HEK293 (cell line): ENCODE data around the gene PLXND1.
"Not testable (repeated sequence)": the region's sequence is repeated elsewhere in the genome, so short reads cannot be mapped to it uniquely, and the experiment has no call there.

Source experiments
- CTCF ChIA-PET: fragments of 350-600 bp; formaldehyde crosslinking; extraction: SDS; loops from one replicate; lab custom pipeline; 2021; ENCODE audit warnings: antibody characterized with exemption; lab: Yijun Ruan, JAX
- POLR2A ChIA-PET: fragments of 300-600 bp; formaldehyde crosslinking; extraction: SDS; loops from one replicate; lab custom pipeline; 2020; ENCODE audit warnings: antibody characterized with exemption, inconsistent platforms; lab: Yijun Ruan, JAX
- H3K27ac ChIP-seq: fragments of 200-500 bp; sonication (Bioruptor generic); 2 replicates; pipeline ENCODE4 v1.5.1; 2014; ENCODE audit warnings: low read depth, low read length, control low read depth, inconsistent platforms; ENCODE audit errors: extremely low read depth
- H3K36me3 ChIP-seq, 2 experiments: fragments of 200-500 bp in 1 of 2; sonication (Bioruptor generic) in 1 of 2; 1 replicate in 1 of 2; 2 replicates in 1 of 2; pipeline ENCODE4 v1.5.1; 2014 to 2017; ENCODE audit warnings: inconsistent platforms in 2 of 2, low read length in 2 of 2; ENCODE audit not compliant: control insufficient read depth in 2 of 2, insufficient read depth in 1 of 2
- H3K4me1 ChIP-seq: fragments of 200-500 bp; sonication (Bioruptor generic); 2 replicates; pipeline ENCODE4 v1.5.1; 2014; ENCODE audit warnings: mild to moderate bottlenecking, low read length, inconsistent platforms; ENCODE audit not compliant: control insufficient read depth, insufficient read depth
- H3K4me3 ChIP-seq: 2 replicates; pipeline ENCODE4 v1.5.1; 2011; ENCODE audit warnings: low read depth, mild to moderate bottlenecking, control low read depth, low read length, moderate library complexity
- H3K9me3 ChIP-seq: fragments of 200-500 bp; sonication (Bioruptor generic); 2 replicates; pipeline ENCODE4 v1.5.1; 2014; ENCODE audit warnings: low read depth, low read length, inconsistent platforms; ENCODE audit not compliant: control insufficient read depth, insufficient read depth
- OVOL3 ChIP-seq: fragments of 450-650 bp; formaldehyde crosslinking; IDR thresholded peaks from 2 replicates; pipeline ENCODE4 v1.5.1; 2016; ENCODE audit warnings: missing biosample characterization, missing genetic modification characterization
- TCF7L2 ChIP-seq: IDR thresholded peaks from 2 replicates; pipeline ENCODE4 v1.6.1; 2011; ENCODE audit warnings: low read depth, mild to moderate bottlenecking, inconsistent platforms, low read length, moderate library complexity, borderline replicate concordance
- ZBTB21 ChIP-seq: fragments of 450-650 bp; formaldehyde crosslinking; IDR thresholded peaks from 2 replicates; pipeline ENCODE4 v1.5.1; 2017; ENCODE audit warnings: missing biosample characterization, missing genetic modification characterization
- ZBTB8A ChIP-seq: fragments of 450-650 bp; formaldehyde crosslinking; IDR thresholded peaks from 2 replicates; pipeline ENCODE4 v1.5.1; 2016; ENCODE audit warnings: missing biosample characterization, missing genetic modification characterization
- ZFP3 ChIP-seq: fragments of 450-650 bp; formaldehyde crosslinking; IDR thresholded peaks from 2 replicates; pipeline ENCODE4 v1.5.1; 2016; ENCODE audit warnings: low read depth, missing biosample characterization, missing genetic modification characterization
- ZNF121 ChIP-seq: fragments of 450-650 bp; formaldehyde crosslinking; IDR thresholded peaks from 2 replicates; pipeline ENCODE4 v1.5.1; 2016; ENCODE audit warnings: missing biosample characterization, missing genetic modification characterization
- ZNF184 ChIP-seq: fragments of 450-650 bp; IDR thresholded peaks from 2 replicates; pipeline ENCODE4 v1.5.1; 2018; ENCODE audit warnings: missing biosample characterization, mild to moderate bottlenecking, missing genetic modification characterization
- ZNF239 ChIP-seq: fragments of 450-650 bp; formaldehyde crosslinking; IDR thresholded peaks from 2 replicates; pipeline ENCODE4 v1.5.1; 2016; ENCODE audit warnings: missing biosample characterization, missing genetic modification characterization
- ZSCAN30 ChIP-seq: fragments of 450-650 bp; IDR thresholded peaks from 2 replicates; pipeline ENCODE4 v1.5.1; 2018; ENCODE audit warnings: missing biosample characterization, mild to moderate bottlenecking, missing genetic modification characterization, moderate library complexity
- TF ChIP-seq, protein P1 (sequence below): fragments of 450-650 bp; formaldehyde crosslinking; IDR thresholded peaks from 2 replicates; pipeline ENCODE4 v1.5.1; 2017; ENCODE audit warnings: missing biosample characterization, missing genetic modification characterization
- TF ChIP-seq, protein P2 (sequence below): fragments of 450-650 bp; formaldehyde crosslinking; IDR thresholded peaks from 2 replicates; pipeline ENCODE4 v1.5.1; 2016; ENCODE audit warnings: missing biosample characterization, missing genetic modification characterization
- TF ChIP-seq, protein P3 (sequence below): fragments of 450-650 bp; formaldehyde crosslinking; optimal IDR thresholded peaks from 2 replicates; pipeline ENCODE3; 2016; ENCODE audit warnings: missing biosample characterization, mild to moderate bottlenecking, missing genetic modification characterization
- TF ChIP-seq, protein P4 (sequence below): fragments of 450-650 bp; formaldehyde crosslinking; IDR thresholded peaks from 2 replicates; pipeline ENCODE4 v1.5.0; 2017; ENCODE audit warnings: missing biosample characterization, missing genetic modification characterization, borderline replicate concordance
- TF ChIP-seq, protein P5 (sequence below): fragments of 450-650 bp; formaldehyde crosslinking; IDR thresholded peaks from 2 replicates; pipeline ENCODE4 v1.5.1; 2016; ENCODE audit warnings: missing biosample characterization, missing genetic modification characterization

Gene PLXND1

DNA sequence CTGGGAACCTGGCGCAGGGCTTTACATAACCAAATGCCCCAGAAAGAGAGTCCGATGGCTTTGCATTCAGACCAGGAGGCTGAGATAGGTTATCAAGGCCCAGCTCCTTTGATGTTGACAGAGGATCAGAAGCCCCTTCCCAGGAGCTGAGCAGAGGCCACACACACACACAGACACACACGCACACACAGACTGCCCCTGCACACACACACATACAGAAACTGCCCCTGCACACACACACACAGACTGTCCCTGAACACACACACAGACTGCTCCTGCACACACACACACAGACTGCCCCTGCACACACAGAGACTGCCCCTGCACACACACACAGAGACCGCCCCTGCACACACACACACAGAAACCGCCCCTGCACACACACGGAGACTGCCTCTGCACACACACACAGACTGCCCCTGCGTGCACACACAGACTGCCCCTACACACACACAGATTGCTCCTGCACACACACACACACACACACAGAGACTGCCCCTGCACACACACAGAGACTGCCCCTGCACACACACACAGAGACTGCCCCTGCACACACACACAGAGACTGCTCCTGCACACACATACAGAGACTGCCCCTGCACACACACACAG is 90.5 kb downstream of the PLXND1 start:
- TF ChIP-seq, protein P1, sequence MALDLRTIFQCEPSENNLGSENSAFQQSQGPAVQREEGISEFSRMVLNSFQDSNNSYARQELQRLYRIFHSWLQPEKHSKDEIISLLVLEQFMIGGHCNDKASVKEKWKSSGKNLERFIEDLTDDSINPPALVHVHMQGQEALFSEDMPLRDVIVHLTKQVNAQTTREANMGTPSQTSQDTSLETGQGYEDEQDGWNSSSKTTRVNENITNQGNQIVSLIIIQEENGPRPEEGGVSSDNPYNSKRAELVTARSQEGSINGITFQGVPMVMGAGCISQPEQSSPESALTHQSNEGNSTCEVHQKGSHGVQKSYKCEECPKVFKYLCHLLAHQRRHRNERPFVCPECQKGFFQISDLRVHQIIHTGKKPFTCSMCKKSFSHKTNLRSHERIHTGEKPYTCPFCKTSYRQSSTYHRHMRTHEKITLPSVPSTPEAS (tag by site-specific recombination): peak; percentile 95
- H3K9me3 ChIP-seq, H3K4me1 ChIP-seq, H3K4me3 ChIP-seq, H3K27ac ChIP-seq, POLR2A ChIA-PET, CTCF ChIA-PET: not testable (repeated sequence)
- peaks cover 0 to 12% of the 10 kb centered on the region in 2 experiments; a peak in 1 of 3 replicates for H3K36me3 ChIP-seq

DNA sequence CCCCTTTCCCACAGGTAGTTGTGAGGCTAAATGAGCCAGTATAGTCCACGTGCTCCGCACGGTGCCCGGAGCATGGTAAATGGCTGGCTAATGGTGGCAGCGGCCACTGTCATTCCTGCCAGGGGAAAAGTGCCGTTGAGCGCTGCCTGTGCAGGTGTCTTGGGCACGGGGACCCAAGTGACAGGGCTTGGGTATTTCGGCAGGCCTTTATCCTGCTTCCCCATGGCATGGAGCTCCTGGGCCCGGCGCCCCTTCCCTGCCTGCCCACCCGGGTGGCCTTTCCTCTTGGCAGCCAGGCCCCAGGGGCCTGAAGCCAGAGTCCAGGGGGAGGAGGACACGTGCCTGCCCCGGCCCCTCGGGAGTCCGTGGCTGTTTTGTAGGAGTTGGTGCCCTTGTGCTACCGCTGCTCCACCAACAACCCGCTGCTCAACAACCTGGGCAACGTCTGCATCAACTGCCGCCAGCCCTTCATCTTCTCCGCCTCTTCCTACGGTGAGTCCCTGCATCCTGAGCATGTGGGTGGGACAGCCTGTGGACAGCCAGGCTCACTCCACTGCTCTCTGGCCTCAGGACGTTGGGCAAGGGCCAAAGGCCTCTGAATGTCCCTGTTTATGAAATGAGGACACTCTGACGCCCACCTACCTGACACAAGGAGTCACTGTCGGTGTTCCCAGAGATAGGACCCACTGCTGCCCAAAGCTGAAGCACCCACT is 91.2 kb downstream of the PLXND1 start:
- H3K27ac ChIP-seq, CTCF ChIA-PET, H3K4me3 ChIP-seq, H3K9me3 ChIP-seq, H3K4me1 ChIP-seq, POLR2A ChIA-PET: not testable (repeated sequence)
- peaks cover 0 to 12% of the 10 kb centered on the region in 2 experiments; a peak in 1 of 3 replicates for H3K36me3 ChIP-seq

DNA sequence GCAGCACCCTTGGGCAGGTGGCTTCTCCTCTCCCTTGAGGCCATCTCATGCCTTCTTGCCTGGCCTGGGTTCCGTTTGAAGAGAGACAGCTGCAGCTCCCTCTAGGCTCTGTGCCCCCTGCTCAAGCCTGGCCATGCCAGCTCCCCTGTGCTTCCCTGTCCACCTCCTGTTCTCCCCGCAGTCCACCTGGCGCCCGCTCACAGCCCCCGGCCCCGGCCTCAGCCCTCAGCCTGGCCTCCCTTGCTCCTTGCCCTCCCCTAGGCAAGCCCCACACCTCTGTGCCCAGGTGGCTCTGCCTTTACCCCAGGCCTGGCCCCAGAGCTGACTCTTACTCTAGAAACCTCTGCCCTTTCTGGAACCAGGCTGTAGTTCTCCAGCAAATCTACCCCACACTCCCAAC is 91.9 kb downstream of the PLXND1 start:
- H3K36me3 ChIP-seq: peaks cover 0 to 12% of the 10 kb centered on the region in 2 experiments; a peak in 1 of 3 replicates
- ChIA-PET CTCF (no interaction called here), POLR2A (no interaction called here)
- H3K9me3 ChIP-seq: no peaks in the 10 kb centered on the region
- no peak overlapping the region for H3K4me3 ChIP-seq
- H3K4me1 ChIP-seq: no peaks in the 10 kb centered on the region
- H3K27ac ChIP-seq: no peak overlapping the region
- TF ChIP-seq, protein P2, sequence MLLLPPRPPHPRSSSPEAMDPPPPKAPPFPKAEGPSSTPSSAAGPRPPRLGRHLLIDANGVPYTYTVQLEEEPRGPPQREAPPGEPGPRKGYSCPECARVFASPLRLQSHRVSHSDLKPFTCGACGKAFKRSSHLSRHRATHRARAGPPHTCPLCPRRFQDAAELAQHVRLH (tag by site-specific recombination): no peak
- TF ChIP-seq, protein P3, sequence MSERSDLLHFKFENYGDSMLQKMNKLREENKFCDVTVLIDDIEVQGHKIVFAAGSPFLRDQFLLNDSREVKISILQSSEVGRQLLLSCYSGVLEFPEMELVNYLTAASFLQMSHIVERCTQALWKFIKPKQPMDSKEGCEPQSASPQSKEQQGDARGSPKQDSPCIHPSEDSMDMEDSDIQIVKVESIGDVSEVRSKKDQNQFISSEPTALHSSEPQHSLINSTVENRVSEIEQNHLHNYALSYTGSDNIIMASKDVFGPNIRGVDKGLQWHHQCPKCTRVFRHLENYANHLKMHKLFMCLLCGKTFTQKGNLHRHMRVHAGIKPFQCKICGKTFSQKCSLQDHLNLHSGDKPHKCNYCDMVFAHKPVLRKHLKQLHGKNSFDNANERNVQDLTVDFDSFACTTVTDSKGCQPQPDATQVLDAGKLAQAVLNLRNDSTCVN: no peak
- TF ChIP-seq TCF7L2 (no peak), ZSCAN30 (tag by site-specific recombination) (no peak), OVOL3 (tag by site-specific recombination) (no peak), ZBTB21 (tag by site-specific recombination) (no peak), ZBTB8A (no peak), ZNF121 (tag by site-specific recombination) (no peak), ZNF184 (tag by site-specific recombination) (no peak), ZNF239 (tag by site-specific recombination) (no peak), ZFP3 (tag by site-specific recombination) (no peak)
- TF ChIP-seq, protein P4, sequence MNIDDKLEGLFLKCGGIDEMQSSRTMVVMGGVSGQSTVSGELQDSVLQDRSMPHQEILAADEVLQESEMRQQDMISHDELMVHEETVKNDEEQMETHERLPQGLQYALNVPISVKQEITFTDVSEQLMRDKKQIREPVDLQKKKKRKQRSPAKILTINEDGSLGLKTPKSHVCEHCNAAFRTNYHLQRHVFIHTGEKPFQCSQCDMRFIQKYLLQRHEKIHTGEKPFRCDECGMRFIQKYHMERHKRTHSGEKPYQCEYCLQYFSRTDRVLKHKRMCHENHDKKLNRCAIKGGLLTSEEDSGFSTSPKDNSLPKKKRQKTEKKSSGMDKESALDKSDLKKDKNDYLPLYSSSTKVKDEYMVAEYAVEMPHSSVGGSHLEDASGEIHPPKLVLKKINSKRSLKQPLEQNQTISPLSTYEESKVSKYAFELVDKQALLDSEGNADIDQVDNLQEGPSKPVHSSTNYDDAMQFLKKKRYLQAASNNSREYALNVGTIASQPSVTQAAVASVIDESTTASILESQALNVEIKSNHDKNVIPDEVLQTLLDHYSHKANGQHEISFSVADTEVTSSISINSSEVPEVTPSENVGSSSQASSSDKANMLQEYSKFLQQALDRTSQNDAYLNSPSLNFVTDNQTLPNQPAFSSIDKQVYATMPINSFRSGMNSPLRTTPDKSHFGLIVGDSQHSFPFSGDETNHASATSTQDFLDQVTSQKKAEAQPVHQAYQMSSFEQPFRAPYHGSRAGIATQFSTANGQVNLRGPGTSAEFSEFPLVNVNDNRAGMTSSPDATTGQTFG (tag by site-specific recombination): no peak
- TF ChIP-seq, protein P5, sequence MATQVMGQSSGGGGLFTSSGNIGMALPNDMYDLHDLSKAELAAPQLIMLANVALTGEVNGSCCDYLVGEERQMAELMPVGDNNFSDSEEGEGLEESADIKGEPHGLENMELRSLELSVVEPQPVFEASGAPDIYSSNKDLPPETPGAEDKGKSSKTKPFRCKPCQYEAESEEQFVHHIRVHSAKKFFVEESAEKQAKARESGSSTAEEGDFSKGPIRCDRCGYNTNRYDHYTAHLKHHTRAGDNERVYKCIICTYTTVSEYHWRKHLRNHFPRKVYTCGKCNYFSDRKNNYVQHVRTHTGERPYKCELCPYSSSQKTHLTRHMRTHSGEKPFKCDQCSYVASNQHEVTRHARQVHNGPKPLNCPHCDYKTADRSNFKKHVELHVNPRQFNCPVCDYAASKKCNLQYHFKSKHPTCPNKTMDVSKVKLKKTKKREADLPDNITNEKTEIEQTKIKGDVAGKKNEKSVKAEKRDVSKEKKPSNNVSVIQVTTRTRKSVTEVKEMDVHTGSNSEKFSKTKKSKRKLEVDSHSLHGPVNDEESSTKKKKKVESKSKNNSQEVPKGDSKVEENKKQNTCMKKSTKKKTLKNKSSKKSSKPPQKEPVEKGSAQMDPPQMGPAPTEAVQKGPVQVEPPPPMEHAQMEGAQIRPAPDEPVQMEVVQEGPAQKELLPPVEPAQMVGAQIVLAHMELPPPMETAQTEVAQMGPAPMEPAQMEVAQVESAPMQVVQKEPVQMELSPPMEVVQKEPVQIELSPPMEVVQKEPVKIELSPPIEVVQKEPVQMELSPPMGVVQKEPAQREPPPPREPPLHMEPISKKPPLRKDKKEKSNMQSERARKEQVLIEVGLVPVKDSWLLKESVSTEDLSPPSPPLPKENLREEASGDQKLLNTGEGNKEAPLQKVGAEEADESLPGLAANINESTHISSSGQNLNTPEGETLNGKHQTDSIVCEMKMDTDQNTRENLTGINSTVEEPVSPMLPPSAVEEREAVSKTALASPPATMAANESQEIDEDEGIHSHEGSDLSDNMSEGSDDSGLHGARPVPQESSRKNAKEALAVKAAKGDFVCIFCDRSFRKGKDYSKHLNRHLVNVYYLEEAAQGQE (tag by site-specific recombination): no peak
- TF ChIP-seq, all 188 proteins: peak for 0
